Psoas muscle (tissue), 8 donors: Measurements from ENCODE around the gene CPSF3. TPM values are rescaled to one million over a fixed set of nuclear protein-coding genes. Genes with fewer than 3 reads are reported as not detected.

ENCODE experiments used
- ATAC-seq, 4 donors: fragments of 200-7000 bp; cut with Tn5 transposase; one replicate each; pipeline ENCODE4 v1.9.1; 2020; ENCODE audit warnings: moderate library complexity in 3 of 4, mild to moderate bottlenecking in 2 of 4
- DNase-seq, 2 donors: peaks; one replicate each; pipeline ENCODE4 v3.0.0-alpha.2; 2020
- H3K27ac ChIP-seq: fragments of 200-600 bp; one replicate; pipeline ENCODE4 v1.8.0; 2022
- H3K27me3 ChIP-seq, 3 donors: fragments of 200-600 bp in 1 of 3; one replicate each; pipeline versions ENCODE4 v1.6.1 to v1.8.0; 2013 to 2022; ENCODE audit warnings: low read length in 2 of 3, mild to moderate bottlenecking in 2 of 3, moderate library complexity in 1 of 3; ENCODE audit not compliant: insufficient read depth in 3 of 3
- H3K36me3 ChIP-seq, 2 donors: fragments of 200-600 bp in 1 of 2; one replicate each; pipeline versions ENCODE4 v1.6.1 to v1.8.0; 2013 to 2022; ENCODE audit warnings: low read depth in 1 of 2, mild to moderate bottlenecking in 1 of 2, moderate library complexity in 1 of 2; ENCODE audit not compliant: insufficient read depth in 1 of 2
- H3K4me1 ChIP-seq: fragments of 200-600 bp; one replicate; pipeline ENCODE4 v1.8.0; 2022
- H3K4me3 ChIP-seq: fragments of 200-600 bp; one replicate; pipeline ENCODE4 v1.8.0; 2022; ENCODE audit warnings: mild to moderate bottlenecking
- H3K9me3 ChIP-seq: fragments of 200-600 bp; one replicate; pipeline ENCODE4 v1.8.0; 2022
- CTCF ChIP-seq: fragments of 200-600 bp; IDR thresholded peaks from one replicate; pipeline ENCODE4 v1.8.0; 2022; ENCODE audit warnings: antibody characterized with exemption
- WGBS, 3 donors: extraction: QIAGEN DNeasy Blood & Tissue Kit; methylation state at CpG; one replicate each; pipeline versions ENCODE4 v1.1.6 to v1.1.7; 2013; 5-methylcytosine and 5-hydroxymethylcytosine counted together
- intact Hi-C, 2 donors: fragments of 100-400 bp; cut with DNase I; formaldehyde crosslinking; loops; one replicate each; pipeline versions ENCODE4 v1.11.0 to v1.14.2; 2022
- polyA plus RNA-seq, 3 donors: library from polyadenylated mRNA; stranded (reverse); fragments of 200-250 nt; gene quantifications; one replicate each; pipeline ENCODE4 v1.2.3, GENCODE V29; 2013
- total RNA-seq, 4 donors: library from RNA; stranded (reverse); fragmentation: NEBNext Ultra II Directional in 2 of 4; extraction: Animal tissue kit (Norgen Biotek cat#: 25700) in 2 of 4; gene quantifications; one replicate each; pipeline versions ENCODE4 v1.2.1 to v1.2.4, GENCODE V29; 2021 to 2023
- donor health status: healthy with polysubstance abuse.
- donor health status: DM: no; HTN: no; CAD: no; lungs with moderate emphysema.
- donor health status: Bipolar disorder and iron deficiency.
- donor health status: healthy.
- donor health status: DM: yes; HTN: yes; CAD: no.
- donor health status: DM: no; HTN: no; CAD: no.
- donor health status: DM: no; HTN: no; CAD: no.
- donor health status: DM: yes; HTN: yes; CAD: no.

Gene CPSF3
- total and polyA plus RNA-seq, 7 donors: 11.3 to 21.8 (median 19.3) TPM

GRCh38 chr2:9465170-9465569 is 41.7 kb downstream of the CPSF3 start:
- TF ChIP-seq CTCF: no peak
- peaks cover 0 to 27% of the 10 kb centered on the region in 2 donors for H3K36me3 ChIP-seq
- WGBS, 3 donors: 82 to 91% (median 84%) methylated on average over 7 of the region's 7 CpGs
- intact Hi-C loops: no loop called here
- no peaks in the 10 kb centered on the region for H3K9me3 ChIP-seq
- no peaks in the 10 kb centered on the region for H3K27me3 ChIP-seq
- DNase-seq (no peak), ATAC-seq (no peak)
- H3K4me1 ChIP-seq: no peaks in the 10 kb centered on the region
- H3K27ac ChIP-seq: no peak overlapping the region
- H3K4me3 ChIP-seq: no peak overlapping the region

- ATAC-seq: no peak
- no peaks in the 10 kb centered on the region for H3K27me3 ChIP-seq
- peaks cover 0 to 23% of the 10 kb centered on the region in 2 donors for H3K36me3 ChIP-seq
- H3K4me3 ChIP-seq: no peak overlapping the region
- intact Hi-C loops: no loop called here
- H3K27ac ChIP-seq: no peak overlapping the region
- no peak for TF ChIP-seq CTCF
- no peaks in the 10 kb centered on the region for H3K4me1 ChIP-seq
- H3K9me3 ChIP-seq: no peaks in the 10 kb centered on the region
- no peak for DNase-seq
- WGBS, 3 donors: 87 to 94% (median 91%) methylated on average over 35 to 46 of the region's 46 CpGs
These were observed 42.8 kb downstream of the CPSF3 start for GRCh38 chr2:9466147-9466683.

- Histone ChIP-seq H3K27ac (no peak overlapping the region), H3K36me3 (peaks cover 0 to 32% of the 10 kb centered on the region in 2 donors), H3K9me3 (no peaks in the 10 kb centered on the region), H3K4me3 (no peak overlapping the region), H3K4me1 (no peaks in the 10 kb centered on the region), H3K27me3 (no peaks in the 10 kb centered on the region)
- ATAC-seq (no peak), DNase-seq (no peak)
- no peak for TF ChIP-seq CTCF
- intact Hi-C loops: no loop called here
- 84 to 88% (median 86%) methylated on average over 10 of the region's 10 CpGs for WGBS, 3 donors
These were observed 44.2 kb downstream of the CPSF3 start for GRCh38 chr2:9467687-9468086.

- H3K27me3 ChIP-seq: no peaks in the 10 kb centered on the region
- intact Hi-C loops: no loop called here
- H3K4me1 ChIP-seq: peaks cover 13% of the 10 kb centered on the region
- H3K27ac ChIP-seq: no peak overlapping the region
- ATAC-seq (no peak), DNase-seq (no peak)
- 71 to 83% (median 71%) methylated on average over 5 of the region's 5 CpGs for WGBS, 3 donors
- H3K36me3 ChIP-seq: peaks cover 0 to 35% of the 10 kb centered on the region in 2 donors
- H3K9me3 ChIP-seq: no peaks in the 10 kb centered on the region
- no peak overlapping the region for H3K4me3 ChIP-seq
- no peak for TF ChIP-seq CTCF
These were observed 47.8 kb downstream of the CPSF3 start for GRCh38 chr2:9471206-9471605.

- Histone ChIP-seq H3K4me3 (no peak overlapping the region), H3K27ac (no peak overlapping the region), H3K4me1 (peaks cover 19% of the 10 kb centered on the region), H3K36me3 (peaks cover 0 to 43% of the 10 kb centered on the region in 2 donors), H3K27me3 (no peaks in the 10 kb centered on the region), H3K9me3 (no peaks in the 10 kb centered on the region)
- 94 to 97% (median 95%) methylated on average over 9 of the region's 9 CpGs for WGBS, 3 donors
- DNase-seq (no peak), ATAC-seq (no peak)
- intact Hi-C loops: no loop called here
- TF ChIP-seq CTCF: no peak
These were observed 49.1 kb downstream of the CPSF3 start for GRCh38 chr2:9472511-9472910.
